ENCODE results near the gene GPC5. TPM values are rescaled to one million over a fixed set of nuclear protein-coding genes. Genes with fewer than 3 reads are reported as not detected.

The GPC5 gene
- total and polyA plus RNA-seq, 7 donors: 0.23 TPM; not detected in 6

DNA sequence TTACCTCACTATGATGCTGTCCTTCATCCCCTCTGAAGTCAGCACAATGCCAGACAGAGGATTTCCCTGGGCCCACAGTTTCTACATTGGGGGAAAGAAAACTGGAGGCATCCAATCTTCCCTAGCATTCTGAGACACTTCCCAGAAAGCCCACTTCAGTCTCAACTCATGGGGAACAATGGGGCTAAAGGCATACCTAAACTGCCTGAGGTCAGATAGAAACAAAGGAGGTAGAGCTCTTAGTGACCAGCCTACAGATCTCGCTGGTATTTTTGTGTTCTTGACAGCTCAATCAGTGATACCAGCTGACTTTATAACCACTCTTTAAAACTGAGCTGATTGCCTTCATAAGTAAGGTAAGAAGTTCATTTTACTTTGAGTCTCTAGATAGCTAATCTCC, 947.2 kb downstream of the GPC5 start:
- DNase-seq (no peak), ATAC-seq (no peak)
- TF ChIP-seq, protein P1, sequence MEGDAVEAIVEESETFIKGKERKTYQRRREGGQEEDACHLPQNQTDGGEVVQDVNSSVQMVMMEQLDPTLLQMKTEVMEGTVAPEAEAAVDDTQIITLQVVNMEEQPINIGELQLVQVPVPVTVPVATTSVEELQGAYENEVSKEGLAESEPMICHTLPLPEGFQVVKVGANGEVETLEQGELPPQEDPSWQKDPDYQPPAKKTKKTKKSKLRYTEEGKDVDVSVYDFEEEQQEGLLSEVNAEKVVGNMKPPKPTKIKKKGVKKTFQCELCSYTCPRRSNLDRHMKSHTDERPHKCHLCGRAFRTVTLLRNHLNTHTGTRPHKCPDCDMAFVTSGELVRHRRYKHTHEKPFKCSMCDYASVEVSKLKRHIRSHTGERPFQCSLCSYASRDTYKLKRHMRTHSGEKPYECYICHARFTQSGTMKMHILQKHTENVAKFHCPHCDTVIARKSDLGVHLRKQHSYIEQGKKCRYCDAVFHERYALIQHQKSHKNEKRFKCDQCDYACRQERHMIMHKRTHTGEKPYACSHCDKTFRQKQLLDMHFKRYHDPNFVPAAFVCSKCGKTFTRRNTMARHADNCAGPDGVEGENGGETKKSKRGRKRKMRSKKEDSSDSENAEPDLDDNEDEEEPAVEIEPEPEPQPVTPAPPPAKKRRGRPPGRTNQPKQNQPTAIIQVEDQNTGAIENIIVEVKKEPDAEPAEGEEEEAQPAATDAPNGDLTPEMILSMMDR (IDR thresholded peaks at IDR 0.05): no peak
- Histone ChIP-seq H3K4me1 (no peaks in the 10 kb centered on the region), H3K9me3 (no peaks in the 10 kb centered on the region), H3K36me3 (ENCODE audit: insufficient read depth in 1 of 2, low read depth in 1 of 2) (no peaks in the 10 kb centered on the region), H3K27me3 (ENCODE audit: insufficient read depth in 3 of 3, low read length in 2 of 3) (no peaks in the 10 kb centered on the region), H3K27ac (no peak overlapping the region), H3K4me3 (no peak overlapping the region)
- intact Hi-C loops (cut with DNase I): no loop called here
- 68 to 75% (median 72%) methylated on average over 1 of the region's 1 CpG for WGBS, 3 donors

DNA sequence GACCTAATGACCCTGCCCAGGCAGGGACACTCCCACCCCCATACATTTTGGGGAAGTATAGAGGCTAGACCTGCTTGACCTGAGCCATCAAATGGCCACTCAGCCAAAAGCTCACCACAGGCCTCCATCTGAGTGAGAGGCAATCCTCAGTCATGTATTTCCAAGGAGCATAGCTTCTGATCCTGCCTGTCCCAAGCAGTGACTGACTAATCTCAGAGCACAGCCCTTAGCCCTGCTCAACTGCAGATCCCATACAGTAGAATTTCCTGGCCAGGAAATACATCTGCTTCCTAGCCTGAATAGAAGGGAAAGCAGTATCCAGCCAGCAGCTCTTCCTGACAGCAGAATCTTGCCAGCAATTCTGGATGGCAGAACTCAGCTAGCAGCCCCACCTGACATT, 947.6 kb downstream of the GPC5 start:
- H3K9me3 ChIP-seq: no peaks in the 10 kb centered on the region
- H3K27ac ChIP-seq: no peak overlapping the region
- TF ChIP-seq, protein P1 (IDR thresholded peaks at IDR 0.05): no peak
- no peak for ATAC-seq
- H3K4me3 ChIP-seq: no peak overlapping the region
- intact Hi-C loops (cut with DNase I): no loop called here
- no peaks in the 10 kb centered on the region for H3K36me3 ChIP-seq (ENCODE audit: insufficient read depth in 1 of 2, low read depth in 1 of 2)
- DNase-seq: no peak
- H3K4me1 ChIP-seq: no peaks in the 10 kb centered on the region
- no peaks in the 10 kb centered on the region for H3K27me3 ChIP-seq (ENCODE audit: insufficient read depth in 3 of 3, low read length in 2 of 3)

DNA sequence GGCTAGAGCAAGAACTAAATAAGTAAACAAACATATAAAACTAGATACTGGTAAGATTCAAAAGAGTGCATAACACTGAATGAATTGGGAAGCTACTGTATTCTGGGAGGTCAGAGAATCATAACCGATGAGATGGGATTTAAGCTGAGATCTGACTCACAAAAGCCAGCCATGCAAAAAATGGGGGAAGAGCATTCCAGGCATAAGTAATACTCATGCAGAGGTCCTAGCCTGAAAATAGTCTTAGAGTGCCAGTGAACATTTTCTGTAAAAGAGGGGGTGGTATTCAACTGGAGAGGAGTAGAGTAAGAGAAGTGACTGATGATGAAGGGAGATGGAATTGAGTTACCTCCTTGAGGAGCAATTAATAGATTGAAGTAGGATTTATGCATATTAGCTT, 956.2 kb downstream of the GPC5 start:
- H3K27me3 ChIP-seq (ENCODE audit: insufficient read depth in 3 of 3, low read length in 2 of 3): no peaks in the 10 kb centered on the region
- H3K9me3 ChIP-seq: no peaks in the 10 kb centered on the region
- no peaks in the 10 kb centered on the region for H3K36me3 ChIP-seq (ENCODE audit: insufficient read depth in 1 of 2, low read depth in 1 of 2)
- ATAC-seq (no peak), DNase-seq (no peak)
- H3K4me1 ChIP-seq: no peaks in the 10 kb centered on the region
- H3K4me3 ChIP-seq: no peak overlapping the region
- TF ChIP-seq, protein P1 (IDR thresholded peaks at IDR 0.05): no peak
- intact Hi-C loops (cut with DNase I): no loop called here
- no peak overlapping the region for H3K27ac ChIP-seq
- WGBS, 3 donors: 81 to 89% (median 83%) methylated on average over 1 of the region's 1 CpG

DNA sequence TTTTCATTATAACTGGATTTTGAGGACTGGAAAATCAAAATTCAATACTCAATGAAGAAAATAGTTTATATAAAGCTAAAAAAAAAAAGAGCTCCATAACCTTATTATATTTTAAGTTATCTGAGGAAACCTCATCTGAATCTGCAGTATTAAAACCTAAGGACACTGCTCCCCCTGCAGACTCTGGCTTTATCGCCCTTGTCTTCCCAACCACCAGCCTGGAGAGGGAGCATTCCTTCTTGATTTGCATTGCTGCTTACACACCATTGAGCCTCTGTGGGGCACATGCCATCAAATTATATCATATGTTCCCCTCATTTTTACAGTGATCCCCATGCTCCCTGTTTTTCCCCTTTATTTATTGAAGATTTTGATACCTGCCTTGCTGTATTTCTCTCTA, 956.8 kb downstream of the GPC5 start:
- Histone ChIP-seq H3K9me3 (no peaks in the 10 kb centered on the region), H3K4me1 (no peaks in the 10 kb centered on the region), H3K27ac (no peak overlapping the region), H3K27me3 (ENCODE audit: insufficient read depth in 3 of 3, low read length in 2 of 3) (no peaks in the 10 kb centered on the region), H3K36me3 (ENCODE audit: insufficient read depth in 1 of 2, low read depth in 1 of 2) (no peaks in the 10 kb centered on the region), H3K4me3 (no peak overlapping the region)
- no peak for DNase-seq
- intact Hi-C loops (cut with DNase I): no loop called here
- 41 to 67% (median 55%) methylated on average over 1 of the region's 1 CpG for WGBS, 3 donors
- TF ChIP-seq, protein P1 (IDR thresholded peaks at IDR 0.05): no peak
- ATAC-seq: no peak

DNA sequence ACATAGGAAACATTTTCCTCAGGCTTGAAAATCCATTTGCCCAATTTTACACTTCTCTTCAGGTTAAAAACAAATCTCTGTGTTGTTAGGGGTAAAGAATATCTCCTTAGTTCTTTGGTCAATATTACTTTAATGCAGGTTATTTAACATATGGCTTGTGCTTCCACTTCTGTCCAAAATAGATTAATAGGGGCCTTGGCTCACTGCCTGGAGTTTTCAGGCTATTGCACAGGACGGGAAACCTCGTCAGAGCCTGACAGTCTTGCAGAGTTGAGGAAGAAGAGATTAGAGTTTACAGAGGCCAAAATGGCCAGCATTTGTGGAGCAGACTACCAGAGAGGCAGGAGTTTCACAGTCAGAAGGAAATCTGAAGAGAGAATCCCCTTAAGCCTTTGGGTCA, 964.3 kb downstream of the GPC5 start:
- TF ChIP-seq, protein P1 (IDR thresholded peaks at IDR 0.05): no peak
- Histone ChIP-seq H3K4me1 (no peaks in the 10 kb centered on the region), H3K36me3 (ENCODE audit: insufficient read depth in 1 of 2, low read depth in 1 of 2) (no peaks in the 10 kb centered on the region), H3K9me3 (no peaks in the 10 kb centered on the region), H3K4me3 (no peak overlapping the region), H3K27ac (no peak overlapping the region), H3K27me3 (ENCODE audit: insufficient read depth in 3 of 3, low read length in 2 of 3) (no peaks in the 10 kb centered on the region)
- no peak for DNase-seq
- 28 to 37% (median 32%) methylated on average over 2 of the region's 2 CpGs for WGBS, 3 donors
- intact Hi-C loops (cut with DNase I): no loop called here
- ATAC-seq: no peak
